K562 (cell line): Measurements from ENCODE around the gene POLR3A. TPM values are rescaled to one million over a fixed set of nuclear protein-coding genes. Genes with fewer than 3 reads are reported as not detected.

ENCODE experiments used
- ARID1B ChIP-seq: fragments of 450-650 bp; IDR thresholded peaks from 2 replicates; pipeline ENCODE4 v1.6.1; 2016; ENCODE audit warnings: antibody characterized with exemption, mild to moderate bottlenecking, inconsistent platforms
- ARID2 ChIP-seq: fragments of 450-650 bp; IDR thresholded peaks from 2 replicates; pipeline ENCODE4 v1.6.1; 2017; ENCODE audit warnings: antibody characterized with exemption, mild to moderate bottlenecking
- ARNT ChIP-seq, 2 experiments: fragments of 450-650 bp; IDR thresholded peaks; 2 replicates each; pipeline ENCODE4 v1.6.1; 2016; ENCODE audit warnings: mild to moderate bottlenecking in 1 of 2
- ATF2 ChIP-seq: sonication (generic); formaldehyde crosslinking; IDR thresholded peaks from 2 replicates; pipeline ENCODE4 v1.8.1; 2022; ENCODE audit warnings: missing genetic modification reagents
- CHD7 ChIP-seq: fragments of 200-600 bp; sonication (generic); IDR thresholded peaks from one replicate; pipeline ENCODE4 v1.6.1; 2012; ENCODE audit warnings: mild to moderate bottlenecking, low read depth, low read length, inconsistent platforms
- ESRRA ChIP-seq: fragments of 450-650 bp; IDR thresholded peaks from 2 replicates; pipeline ENCODE4 v1.6.1; 2014; ENCODE audit warnings: low read depth, mild to moderate bottlenecking, moderate library complexity, borderline replicate concordance
- HNRNPL ChIP-seq: fragments of 200-400 bp; formaldehyde crosslinking; IDR thresholded peaks from 2 replicates; pipeline ENCODE4 v1.6.1; 2017; ENCODE audit warnings: low read depth, mild to moderate bottlenecking, low read length
- L3MBTL2 ChIP-seq: fragments of 450-650 bp; IDR thresholded peaks from 2 replicates; pipeline ENCODE4 v1.6.1; 2016; ENCODE audit warnings: mild to moderate bottlenecking, moderate library complexity
- MED1 ChIP-seq: sonication (generic); formaldehyde crosslinking; IDR thresholded peaks from 2 replicates; pipeline ENCODE4 v1.8.1; 2023; ENCODE audit warnings: missing genetic modification reagents, borderline replicate concordance
- PTBP1 ChIP-seq: fragments of 200-400 bp; formaldehyde crosslinking; IDR thresholded peaks from 2 replicates; pipeline ENCODE4 v1.6.1; 2017; ENCODE audit warnings: low read depth, low read length
- SP1 ChIP-seq: sonication (generic); formaldehyde crosslinking; IDR thresholded peaks from 2 replicates; pipeline ENCODE4 v1.8.1; 2022; ENCODE audit warnings: mild to moderate bottlenecking, missing genetic modification reagents
- SP2 ChIP-seq: IDR thresholded peaks from 2 replicates; pipeline ENCODE4 v1.6.1; 2011; ENCODE audit warnings: mild to moderate bottlenecking, low read depth, low read length, moderate library complexity; ENCODE audit not compliant: poor library complexity, severe bottlenecking; ENCODE audit errors: extremely low read depth
- TGIF2 ChIP-seq: sonication (generic); formaldehyde crosslinking; IDR thresholded peaks from 2 replicates; pipeline ENCODE4 v1.8.1; 2022; ENCODE audit warnings: mild to moderate bottlenecking, missing genetic modification reagents, moderate library complexity
- TSC22D4 ChIP-seq: fragments of 450-650 bp; IDR thresholded peaks from 2 replicates; pipeline ENCODE4 v1.6.1; 2016; ENCODE audit warnings: missing genetic modification characterization, missing biosample characterization, control low read depth
- ZFP36 ChIP-seq: fragments of 150-350 bp; IDR thresholded peaks from 2 replicates; pipeline ENCODE4 v1.6.1; 2018; ENCODE audit warnings: low read length, low read depth; ENCODE audit not compliant: partially characterized antibody
- ZNF212 ChIP-seq: fragments of 450-650 bp; formaldehyde crosslinking; IDR thresholded peaks from 2 replicates; pipeline ENCODE4 v1.4.0; 2020; ENCODE audit warnings: mild to moderate bottlenecking
- polyA plus RNA-seq, 8 experiments: library from polyadenylated mRNA; depleted of rRNA in 4 of 8; stranded (reverse) in 5 of 8; unstranded in 3 of 8; fragments of >200 nt; fragmentation: Nextera tagmentation in 2 of 8; fragmentation: Illumina TruSeq in 1 of 8; extraction: Ambion mirVana in 2 of 8; extraction: Trizol in 1 of 8; gene quantifications; 2 replicates each; pipeline versions ENCODE4 v1.2.1 to v1.2.3, GENCODE V29; 2011 to 2014; ENCODE audit warnings: inconsistent platforms in 1 of 8, missing spikeins in 1 of 8
- total RNA-seq, 7 experiments: library from RNA; depleted of rRNA in 6 of 7; stranded (reverse); fragments of >200 nt in 6 of 7; fragmentation: Illumina TruSeq in 2 of 7; extraction: Trizol in 2 of 7; gene quantifications; 2 replicates each; pipeline versions ENCODE4 v1.2.1 to v1.2.3, GENCODE V29; 2011 to 2021; ENCODE audit warnings: low replicate concordance in 1 of 7

The POLR3A gene
- total and polyA plus RNA-seq, 9 of the 15 experiments (the other 6 are each of a cell fraction or from before 2014, with no cell fraction given) = 14.9 to 37.0 (median 26.7) TPM

- peak; percentile 50 for TF ChIP-seq CHD7
- 0 out of 2 replicates have a peak, but pooled peaks have one; percentile 21 for TF ChIP-seq PTBP1
- no peak for TF ChIP-seq ARID1B
- TF ChIP-seq ATF2 (CRISPR knock-in tag) = no peak
- no peak for TF ChIP-seq ZNF212 (CRISPR knock-in tag)
- no peak for TF ChIP-seq TGIF2 (CRISPR knock-in tag)
- no peak for TF ChIP-seq L3MBTL2
- TF ChIP-seq ESRRA = no peak
- TF ChIP-seq ARID2 = 0 out of 2 replicates have a peak, but pooled peaks have one; percentile 14
- TF ChIP-seq SP2 = no peak
- no peak; a peak in 1 of 4 replicates for TF ChIP-seq ARNT (IDR thresholded peaks at IDR 0.05)
- TF ChIP-seq ZFP36 = no peak
- no peak for TF ChIP-seq TSC22D4
- 0 out of 2 replicates have a peak, but pooled peaks have one; percentile 20 for TF ChIP-seq SP1
- TF ChIP-seq HNRNPL = no peak
- no peak for TF ChIP-seq MED1 (CRISPR knock-in tag)
Observed at GRCh38 chr10:78041170-78042057, 12.1 kb upstream of the POLR3A start (continued).
